CD1c-positive myeloid dendritic cell (primary cell): ENCODE measurements around the gene CIAO2B.
A peak's percentile ranks its signal among the peaks of the same experiment; 100 is the strongest.
"Not testable (repeated sequence)": the region's sequence is repeated elsewhere in the genome, so short reads cannot be mapped to it uniquely, and the experiment has no call there.

Experiments used
- DNase-seq: peaks from one replicate; pipeline ENCODE4 v3.0.0-alpha.2; 2016; ENCODE audit errors: extremely low spot score

CIAO2B gene

DNA sequence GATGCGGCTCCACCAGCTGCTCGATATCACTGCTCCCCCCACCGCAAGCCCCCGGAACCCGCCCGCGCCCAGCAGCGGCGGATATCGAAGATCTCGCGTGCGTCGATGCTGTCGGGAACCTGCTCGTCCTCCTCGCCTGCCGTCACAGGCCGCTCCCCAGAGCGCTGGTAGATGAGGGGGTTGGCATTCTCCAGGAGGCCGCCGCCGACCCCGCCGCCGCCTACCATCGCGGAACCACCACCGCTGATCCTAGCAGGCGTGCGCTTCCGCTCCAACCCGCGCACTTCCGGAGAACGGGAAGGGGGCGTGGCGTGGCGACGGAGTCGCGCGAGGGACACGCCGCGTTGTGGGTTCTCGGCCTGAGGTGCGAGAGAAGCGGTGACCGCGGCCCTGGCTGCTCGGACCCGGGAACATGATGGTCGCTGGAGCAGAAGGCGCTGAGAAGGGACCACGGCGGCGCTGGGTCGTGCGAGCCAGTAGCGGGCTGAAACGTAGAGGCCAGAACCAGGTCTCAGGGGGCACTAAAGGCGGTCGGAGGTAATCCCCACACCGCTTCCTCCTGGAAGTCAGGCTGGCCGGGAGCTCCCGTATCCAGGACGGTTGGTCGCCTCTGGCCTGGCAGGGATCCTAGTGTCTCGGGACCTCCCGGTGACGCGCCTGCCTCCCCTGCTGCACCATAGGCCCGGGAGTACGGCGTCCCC is at the start of gene CIAO2B:
TSS of gene CIAO2B (minus strand) at position 265 of the 701 bp plus-strand sequence. CDS start at position 227, 38 bp downstream.
- DNase-seq = peak; percentile 95

DNA sequence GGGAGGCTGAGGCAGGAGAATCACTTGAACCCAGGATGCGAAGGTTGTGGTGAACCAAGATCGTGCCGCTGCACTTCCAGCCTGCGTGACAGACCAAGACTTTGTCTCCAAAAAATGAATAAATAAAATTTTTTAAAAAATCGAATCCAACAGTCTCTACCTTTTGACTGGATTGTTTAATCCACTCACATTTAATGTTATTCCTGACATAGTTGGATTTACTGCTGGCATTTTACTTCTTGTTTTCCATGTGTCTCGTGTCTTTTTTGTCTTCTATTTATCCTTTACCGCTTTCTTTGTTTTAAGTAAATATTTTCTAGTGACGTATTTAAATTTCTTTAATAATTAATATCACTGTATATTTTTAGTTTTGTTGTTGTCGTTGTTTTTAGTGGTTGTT is 48.8 kb upstream of the CIAO2B start:
- DNase-seq = no peak

- DNase-seq = peak; percentile 84
These were observed 45.0 kb upstream of the CIAO2B start for GRCh38 chr16:66979011-66979717.

DNA sequence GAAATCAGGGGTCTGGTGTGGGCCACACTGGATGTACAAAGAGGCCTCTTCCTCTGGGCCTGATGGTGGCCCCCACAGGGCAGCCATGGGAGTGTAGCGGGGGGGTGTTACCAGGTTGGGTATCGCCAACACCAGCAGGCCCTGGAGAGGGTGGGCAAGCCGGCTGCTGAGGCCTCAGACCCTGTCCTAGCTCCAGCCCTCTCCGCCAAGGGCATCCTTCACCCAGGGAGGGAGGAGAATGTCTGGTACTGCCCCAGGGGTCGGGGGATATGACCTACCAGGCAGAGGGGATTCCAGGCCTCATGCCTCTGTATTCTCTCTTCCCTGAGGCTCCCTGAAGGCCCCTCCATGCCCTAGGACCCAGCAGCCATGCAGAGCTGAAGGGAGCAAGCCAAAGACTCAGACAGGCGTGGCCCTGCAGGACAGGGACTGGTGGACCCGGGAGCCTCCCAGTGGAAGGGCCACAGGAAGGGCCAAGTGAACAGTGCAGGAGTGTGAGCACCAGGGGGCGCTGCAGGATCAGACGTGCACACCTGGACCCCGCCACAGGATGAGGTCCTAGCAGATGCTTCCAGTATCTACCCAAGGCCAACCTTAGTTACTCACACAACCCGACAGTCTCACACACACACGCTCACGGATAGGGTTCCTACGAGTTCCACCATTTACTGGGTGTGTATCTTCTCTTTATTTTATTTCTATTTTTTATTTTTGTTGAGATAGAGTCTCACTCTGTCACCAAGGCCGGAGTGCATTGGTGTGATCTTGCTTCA is 43.3 kb upstream of the CIAO2B start:
- DNase-seq = peak; percentile 89

- no peak for DNase-seq
These were observed 42.5 kb upstream of the CIAO2B start for GRCh38 chr16:66976746-66977145.

- DNase-seq = no peak
These were observed 41.2 kb upstream of the CIAO2B start for GRCh38 chr16:66975302-66975893.

- DNase-seq = not testable (repeated sequence)
These were observed 40.7 kb upstream of the CIAO2B start for GRCh38 chr16:66974932-66975246.

DNA sequence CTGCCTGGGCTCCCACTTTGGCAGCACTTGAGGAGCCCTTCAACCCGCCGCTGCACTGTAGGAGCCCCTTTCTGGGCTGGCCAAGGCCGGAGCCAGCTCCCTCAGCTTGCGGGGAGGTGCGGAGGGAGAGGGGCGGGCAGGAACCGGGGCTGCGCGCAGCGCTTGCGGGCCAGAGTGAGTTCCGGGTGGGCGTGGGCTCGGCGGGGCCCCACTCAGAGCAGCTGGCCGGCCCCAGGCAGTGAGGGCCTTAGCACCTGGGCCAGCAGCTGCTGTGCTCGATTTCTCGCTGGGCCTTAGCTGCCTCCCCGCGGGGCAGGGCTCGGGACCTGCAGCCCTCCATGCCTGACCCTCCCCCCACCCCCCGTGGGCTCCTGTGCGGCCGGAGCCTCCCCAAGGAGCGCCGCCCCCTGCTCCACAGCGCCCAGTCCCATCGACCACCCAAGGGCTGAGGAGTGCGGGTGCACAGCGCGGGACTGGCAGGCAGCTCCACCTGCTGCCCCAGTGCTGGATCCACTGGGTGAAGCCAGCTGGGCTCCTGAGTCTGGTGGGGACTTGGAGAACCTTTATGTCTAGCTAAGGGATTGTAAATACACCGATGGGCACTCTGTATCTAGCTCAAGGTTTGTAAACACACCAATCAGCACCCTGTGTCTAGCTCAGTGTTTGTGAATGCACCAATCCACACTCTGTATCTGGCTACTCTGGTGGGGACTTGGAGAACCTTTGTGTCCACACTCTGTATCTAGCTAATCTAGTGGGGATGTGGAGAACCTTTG is 40.1 kb upstream of the CIAO2B start:
- not testable (repeated sequence) for DNase-seq

DNA sequence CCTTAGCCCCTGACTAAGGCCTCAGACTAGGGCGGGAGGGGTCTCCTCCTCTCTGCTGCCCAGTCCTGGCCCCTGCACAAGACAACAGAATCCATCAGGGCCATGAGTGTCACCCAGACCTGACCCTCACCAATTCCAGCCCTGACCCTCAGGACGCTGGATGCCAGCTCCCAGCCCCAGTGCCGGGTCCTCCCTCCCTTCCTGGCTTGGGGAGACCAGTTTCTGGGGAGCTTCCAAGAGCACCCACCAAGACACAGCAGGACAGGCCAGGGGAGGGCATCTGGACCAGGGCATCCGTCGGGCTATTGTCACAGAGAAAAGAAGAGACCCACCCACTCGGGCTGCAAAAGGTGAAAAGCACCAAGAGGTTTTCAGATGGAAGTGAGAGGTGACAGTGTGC is 39.5 kb upstream of the CIAO2B start:
- DNase-seq = no peak

DNA sequence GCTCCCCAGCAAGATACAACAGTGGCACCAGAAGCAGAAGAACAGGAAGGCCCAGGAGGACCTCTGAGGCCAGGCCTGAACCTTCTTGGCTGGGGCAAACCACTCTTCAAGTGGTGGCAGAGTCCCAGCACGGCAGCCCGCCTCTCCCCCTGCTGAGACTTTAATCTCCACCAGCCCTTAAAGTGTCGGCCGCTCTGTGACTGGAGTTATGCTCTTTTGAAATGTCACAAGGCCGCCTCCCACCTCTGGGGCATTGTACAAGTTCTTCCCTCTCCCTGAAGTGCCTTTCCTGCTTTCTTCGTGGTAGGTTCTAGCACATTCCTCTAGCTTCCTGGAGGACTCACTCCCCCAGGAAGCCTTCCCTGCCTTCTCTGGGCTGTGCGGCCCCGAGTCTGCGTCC is 38.8 kb upstream of the CIAO2B start:
- DNase-seq = no peak

DNA sequence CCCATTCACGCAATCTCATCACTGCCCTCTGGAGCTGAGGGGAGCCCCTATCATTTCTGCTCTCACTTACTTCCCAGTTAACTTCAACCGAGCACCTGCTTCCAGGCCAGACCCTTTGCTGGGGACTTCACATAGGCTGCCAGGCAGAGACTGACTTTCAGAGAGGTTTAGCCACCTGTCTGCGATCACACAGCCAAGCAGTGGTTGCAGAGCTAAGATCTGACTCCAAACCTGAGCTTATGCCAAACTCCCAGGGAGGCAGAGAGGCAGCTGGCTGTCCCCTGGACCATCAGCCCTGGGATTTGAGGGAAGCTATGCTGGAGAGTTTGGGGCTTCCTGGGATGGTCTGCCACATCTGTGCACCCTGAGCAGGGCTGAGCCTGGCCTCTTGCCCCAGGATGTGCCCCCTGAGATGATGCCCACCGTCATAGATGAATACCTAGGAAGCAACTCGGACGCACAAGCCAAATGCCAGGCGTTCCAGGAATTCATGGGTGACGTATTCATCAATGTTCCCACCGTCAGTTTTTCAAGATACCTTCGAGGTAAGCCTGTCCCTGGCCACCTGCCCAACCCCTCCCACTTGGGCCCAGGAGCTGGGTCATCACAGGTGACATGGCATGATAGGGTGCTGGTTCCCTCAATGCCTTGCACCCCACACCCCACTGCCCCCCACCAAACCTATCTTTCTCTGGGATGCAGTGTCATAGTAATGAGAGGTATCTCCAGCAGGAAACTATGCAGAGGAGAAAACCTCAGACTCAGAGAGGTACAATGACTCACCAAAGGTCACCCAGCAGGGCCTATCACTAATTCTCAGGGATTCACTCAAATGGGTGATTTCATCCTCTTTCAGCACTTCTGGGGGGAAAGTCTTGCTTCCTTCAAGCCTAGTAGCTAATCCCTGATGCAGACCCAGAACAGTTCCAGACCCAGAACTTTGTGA is 36.8 kb upstream of the CIAO2B start:
- DNase-seq = no peak

DNA sequence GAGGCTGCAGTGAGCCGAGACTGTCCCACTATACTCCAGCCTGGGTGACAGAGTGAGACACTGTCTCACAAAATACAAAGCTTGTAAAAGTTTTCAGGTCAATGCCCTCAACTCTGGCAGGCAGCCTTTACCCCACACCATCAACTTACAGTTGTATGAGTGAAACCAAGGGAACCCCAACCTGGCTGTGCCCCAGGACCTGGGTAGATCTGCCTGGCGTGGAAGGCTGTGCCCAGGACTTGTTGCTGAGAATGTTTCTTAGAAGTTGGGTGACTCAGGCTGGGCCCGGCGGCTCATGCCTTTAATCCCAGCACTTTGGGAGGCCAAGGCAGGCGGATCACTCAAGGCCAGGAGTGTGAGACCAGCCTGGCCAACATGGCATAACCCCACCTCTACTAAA is 34.6 kb upstream of the CIAO2B start:
- DNase-seq = no peak

GRCh38 chr16:66964049-66964448 is 29.8 kb upstream of the CIAO2B start:
- DNase-seq = no peak

DNA sequence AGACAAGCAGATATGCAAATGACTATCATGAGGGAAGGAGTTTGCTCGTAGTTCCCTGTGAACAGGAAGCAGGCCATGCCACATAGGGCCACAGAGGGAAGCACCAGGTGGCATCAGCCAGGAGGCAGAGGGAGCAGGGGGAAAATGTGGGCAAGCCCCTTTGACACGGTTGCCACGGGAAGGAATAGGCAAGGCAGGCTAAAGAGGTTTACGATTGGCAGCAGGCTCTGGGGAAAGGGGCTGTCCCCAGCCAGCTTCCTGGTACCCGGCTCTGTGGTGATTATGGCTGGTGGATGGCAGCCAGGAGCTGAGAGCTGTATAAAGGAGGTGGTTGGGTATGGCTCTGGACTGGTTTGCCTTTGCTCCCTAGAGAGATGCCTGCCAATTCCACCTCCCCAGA is 27.7 kb upstream of the CIAO2B start:
- DNase-seq = no peak

DNA sequence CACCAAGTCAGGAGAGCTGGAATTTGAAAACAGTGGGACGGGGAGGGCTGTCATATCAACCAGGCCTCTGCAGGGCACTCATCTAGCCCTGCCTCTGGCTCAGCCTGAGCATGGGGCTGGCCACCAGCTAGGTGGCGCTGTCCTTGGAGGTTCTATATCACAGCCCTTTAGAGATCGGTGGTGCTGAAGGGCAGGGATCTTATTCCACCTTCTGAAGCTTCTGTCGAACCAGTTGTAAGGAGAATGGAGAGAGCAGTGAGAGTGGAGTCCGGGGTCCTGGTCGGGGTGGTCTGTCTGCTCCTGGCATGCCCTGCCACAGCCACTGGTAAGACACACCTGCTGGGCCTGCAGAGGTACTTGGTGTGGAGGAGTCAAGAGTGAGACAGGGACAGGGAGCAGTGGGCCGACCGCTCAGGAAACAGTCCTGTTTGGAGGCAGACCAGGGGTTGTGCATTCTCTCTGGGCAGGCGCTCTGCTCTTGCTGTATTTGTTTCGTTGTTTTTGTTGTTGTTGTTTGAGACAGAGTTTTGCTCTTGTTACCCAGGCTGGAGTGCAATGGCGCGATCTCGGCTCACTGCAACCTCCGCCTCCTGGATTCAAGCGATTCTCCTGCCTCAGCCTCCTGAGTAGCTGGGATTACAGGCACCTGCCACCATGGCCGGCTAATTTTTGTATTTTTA is 27.0 kb upstream of the CIAO2B start, which contains the start of gene CES3:
TSS of gene CES3 (plus strand) at position 202 of the 680 bp plus-strand sequence. CDS start at position 244, 42 bp downstream.
- peak; percentile 63 for DNase-seq

- DNase-seq = no peak
These were observed 26.1 kb upstream of the CIAO2B start for GRCh38 chr16:66960270-66960669.

DNA sequence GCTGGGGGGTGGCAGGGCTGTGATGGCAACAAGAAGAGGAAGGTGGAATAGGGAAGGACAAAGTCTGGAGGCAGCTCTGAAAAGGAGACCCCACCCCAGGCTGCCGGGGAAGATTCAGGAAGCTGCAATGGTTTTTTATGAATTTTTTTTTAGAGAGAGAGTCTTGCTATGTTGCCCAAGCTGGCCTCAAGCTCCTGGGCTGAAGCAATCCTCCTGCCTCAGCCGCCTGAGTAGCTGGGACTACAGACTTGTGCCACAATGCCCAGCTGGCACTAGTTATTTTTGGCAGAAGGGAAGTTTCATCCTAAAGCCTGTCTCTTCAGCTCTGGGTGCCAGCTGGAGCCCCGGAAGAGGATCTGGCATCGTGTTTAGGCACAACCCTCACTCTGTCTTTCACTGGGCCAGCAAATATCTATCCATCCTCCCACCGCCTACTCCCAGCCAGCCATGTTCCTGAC is 25.5 kb upstream of the CIAO2B start:
- peak; percentile 68 for DNase-seq

DNA sequence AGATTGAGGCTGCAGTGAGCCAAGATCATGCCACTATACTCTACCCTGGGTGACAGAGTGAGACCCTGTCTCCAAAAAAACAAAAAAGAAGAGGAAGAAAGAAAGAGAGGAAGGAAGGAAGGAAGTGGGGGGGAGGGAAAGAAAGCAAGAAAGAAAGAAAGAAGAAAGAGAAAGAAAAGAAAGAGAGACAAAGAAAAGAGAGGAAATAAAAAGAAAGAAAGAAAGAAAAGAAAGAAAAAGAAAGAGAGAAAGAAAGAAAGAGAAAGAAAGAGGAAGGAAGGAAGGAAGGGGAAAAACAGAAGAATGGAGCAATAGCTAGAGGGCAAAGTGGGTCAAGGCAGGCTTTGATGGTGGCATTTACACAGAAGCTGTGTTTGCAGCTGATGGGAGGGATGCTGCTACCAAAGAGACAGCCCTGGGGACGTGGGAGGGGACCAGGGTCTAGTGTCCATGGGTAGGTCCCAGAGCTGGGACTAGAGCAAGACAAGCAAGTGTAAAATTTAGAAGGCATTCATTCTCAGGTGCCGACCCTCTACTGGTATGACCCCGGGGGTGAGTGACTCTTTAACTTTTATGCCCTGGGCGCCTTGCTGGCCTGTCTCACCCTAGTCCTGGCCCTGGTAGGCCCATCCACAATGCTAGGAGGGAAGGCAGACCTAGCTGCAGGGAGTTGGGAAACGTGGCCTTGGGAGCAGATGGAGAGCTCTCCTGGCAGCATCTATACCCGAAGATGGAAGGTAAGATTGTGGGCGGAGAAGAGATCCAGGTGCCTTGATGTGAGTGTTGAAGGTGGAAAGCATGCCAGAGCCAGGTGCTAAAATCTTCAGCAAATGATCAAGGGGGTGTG is 24.9 kb upstream of the CIAO2B start:
- DNase-seq = no peak

DNA sequence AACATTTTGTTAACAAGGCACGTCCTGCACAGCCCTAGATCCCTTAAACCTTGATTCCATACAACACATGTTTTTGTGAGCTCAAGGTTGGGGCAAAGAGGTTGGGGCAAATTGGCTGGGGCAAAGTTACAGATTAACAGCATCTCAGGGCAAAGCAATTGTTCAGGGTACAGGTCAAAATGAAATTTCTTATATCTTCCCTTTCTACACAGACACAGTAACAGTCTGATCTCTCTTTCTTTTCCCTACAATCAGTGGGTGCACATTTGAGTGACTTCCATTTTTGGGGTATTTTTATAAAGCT is 21.9 kb upstream of the CIAO2B start:
- DNase-seq = not testable (repeated sequence)
